GM21786 (cell line): ENCODE data around the gene TNPO1.

Experiments used
- ATAC-seq: cut with Tn5 transposase; IDR thresholded peaks from one replicate; pipeline ENCODE4 v1.9.1; 2021; ENCODE audit not compliant: unreplicated experiment

Gene TNPO1

GRCh38 chr5:72850113-72850512 lies 33.7 kb downstream of the TNPO1 start:
- no peak for ATAC-seq

- no peak for ATAC-seq
These were observed 35.9 kb downstream of the TNPO1 start for GRCh38 chr5:72852356-72852755.

GRCh38 chr5:72854419-72854818 lies 38.0 kb downstream of the TNPO1 start:
- ATAC-seq: no peak

- ATAC-seq: no peak
These were observed 39.4 kb downstream of the TNPO1 start for GRCh38 chr5:72855821-72856220.

GRCh38 chr5:72857396-72857795 lies 40.9 kb downstream of the TNPO1 start:
- no peak for ATAC-seq

GRCh38 chr5:72859127-72859526 lies 42.7 kb downstream of the TNPO1 start:
- no peak for ATAC-seq

GRCh38 chr5:72860499-72860898 lies 44.0 kb downstream of the TNPO1 start:
- ATAC-seq: no peak

- no peak for ATAC-seq
These were observed 55.0 kb downstream of the TNPO1 start for GRCh38 chr5:72871366-72872024.

- ATAC-seq: no peak
These were observed 62.4 kb downstream of the TNPO1 start for GRCh38 chr5:72878854-72879253.

GRCh38 chr5:72882989-72883388 lies 66.5 kb downstream of the TNPO1 start:
- no peak for ATAC-seq

GRCh38 chr5:72883850-72884249 lies 67.4 kb downstream of the TNPO1 start:
- ATAC-seq: no peak

GRCh38 chr5:72884892-72885291 lies 68.4 kb downstream of the TNPO1 start:
- ATAC-seq: no peak

- no peak for ATAC-seq
These were observed 69.4 kb downstream of the TNPO1 start for GRCh38 chr5:72885824-72886223.

GRCh38 chr5:72888595-72888994 lies 72.1 kb downstream of the TNPO1 start:
- no peak for ATAC-seq

- no peak for ATAC-seq
These were observed 72.9 kb downstream of the TNPO1 start for GRCh38 chr5:72889324-72889723.

GRCh38 chr5:72892846-72893245 lies 76.4 kb downstream of the TNPO1 start:
- no peak for ATAC-seq

GRCh38 chr5:72895758-72896157 lies 79.3 kb downstream of the TNPO1 start:
- no peak for ATAC-seq

GRCh38 chr5:72906806-72907205 lies 90.3 kb downstream of the TNPO1 start:
- ATAC-seq: no peak

- no peak for ATAC-seq
These were observed 92.2 kb downstream of the TNPO1 start for GRCh38 chr5:72908664-72909063.

- no peak for ATAC-seq
These were observed 100.9 kb downstream of the TNPO1 start for GRCh38 chr5:72917371-72917776.

- ATAC-seq: no peak
These were observed 104.4 kb downstream of the TNPO1 start for GRCh38 chr5:72920690-72921502.

GRCh38 chr5:72921886-72922285 lies 105.4 kb downstream of the TNPO1 start:
- no peak for ATAC-seq

GRCh38 chr5:72922422-72922821 lies 106.0 kb downstream of the TNPO1 start:
- no peak for ATAC-seq
